Naive thymus-derived CD8-positive, alpha-beta T cell (primary cell): ENCODE results near the gene TRIOBP. TPM values are rescaled to one million over a fixed set of nuclear protein-coding genes. Genes with fewer than 3 reads are reported as not detected.

Source experiments
- ATAC-seq, 2 donors: fragments of 150-1000 bp; cut with Tn5 transposase in 1 of 2; sonication (Bioruptor Pico), chemical (Tn5 transposase) in 1 of 2; 1 replicate in 1 of 2; 2 replicates in 1 of 2; pipeline ENCODE4 v1.10.0; 2021; ENCODE audit warnings: mild to moderate bottlenecking in 2 of 2, moderate library complexity in 2 of 2
- POLR2A ChIA-PET: fragments of 350-600 bp; sonication (Branson Sonifier 250); formaldehyde crosslinking; loops from one replicate; lab custom pipeline; 2021; ENCODE audit warnings: antibody characterized with exemption; lab: Charles Lee
- DNase-seq, 10 donors: peaks; one replicate each; pipeline versions ENCODE4 v3.0.0 to v3.0.0-alpha.2; 2020 to 2022
- H3K27ac Mint-ChIP-seq, 10 donors: one replicate each; pipeline ENCODE4 v1.8.0; 2020 to 2022; ENCODE audit warnings: mild to moderate bottlenecking in 10 of 10, mixed read lengths in 10 of 10, moderate library complexity in 4 of 10, inconsistent platforms in 1 of 10
- H3K27me3 Mint-ChIP-seq, 5 donors: one replicate each; pipeline ENCODE4 v1.8.0; 2021 to 2022; ENCODE audit warnings: mixed read lengths in 5 of 5
- H3K36me3 Mint-ChIP-seq, 3 donors: one replicate each; pipeline ENCODE4 v1.8.0; 2020 to 2022; ENCODE audit warnings: mixed read lengths in 3 of 3, mild to moderate bottlenecking in 2 of 3, inconsistent platforms in 1 of 3
- H3K4me1 Mint-ChIP-seq, 4 donors: one replicate each; pipeline ENCODE4 v1.8.0; 2021 to 2022; ENCODE audit warnings: mixed read lengths in 4 of 4
- H3K4me3 Mint-ChIP-seq, 10 donors: one replicate each; pipeline ENCODE4 v1.8.0; 2020 to 2022; ENCODE audit warnings: mild to moderate bottlenecking in 10 of 10, mixed read lengths in 10 of 10, moderate library complexity in 6 of 10, inconsistent platforms in 1 of 10
- H3K9me3 Mint-ChIP-seq, 9 donors: one replicate each; pipeline ENCODE4 v1.8.0; 2020 to 2022; ENCODE audit warnings: mixed read lengths in 9 of 9, mild to moderate bottlenecking in 3 of 9, inconsistent platforms in 1 of 9, moderate library complexity in 1 of 9
- polyA plus RNA-seq, 3 donors: library from polyadenylated mRNA; unstranded; fragments of 300-500 nt; fragmentation: Illumina TruSeq; gene quantifications; one replicate each; pipeline ENCODE4 v1.2.3, GENCODE V29; 2021
- total RNA-seq, 8 experiments: library from RNA in 2 of 8; stranded (reverse) in 2 of 8; gene quantifications; one replicate each; pipeline ENCODE4 v1.2.3 and lab custom pipeline; 2021 to 2026

Gene TRIOBP
- total and polyA plus RNA-seq, 5 experiments from 2014 or later, result 7.8 to 30.9 (median 11.6) TPM

GRCh38 chr22:37697538-37697835 lies 639 bp downstream of the TRIOBP start:
- POLR2A ChIA-PET, result interaction anchor here (0.7 kb wide), 1 partner anchor 14 kb away, joined by 5 read pairs; no protein-coding TSS in a partner anchor
- peaks cover 0 to 24% (median 12%) of the 10 kb centered on the region in 3 donors for H3K36me3 Mint-ChIP-seq
- no peak overlapping the region for H3K4me3 Mint-ChIP-seq
- H3K4me1 Mint-ChIP-seq, result peaks cover 12 to 20% (median 16%) of the 10 kb centered on the region in 4 donors
- H3K9me3 Mint-ChIP-seq, result no peaks in the 10 kb centered on the region
- peak overlapping the region in 1 of 10 donors; percentile 11 for H3K27ac Mint-ChIP-seq
- ATAC-seq (no peak), DNase-seq (no peak)
- no peaks in the 10 kb centered on the region for H3K27me3 Mint-ChIP-seq

- H3K9me3 Mint-ChIP-seq, result no peaks in the 10 kb centered on the region
- no peaks in the 10 kb centered on the region for H3K27me3 Mint-ChIP-seq
- ATAC-seq (no peak), DNase-seq (no peak)
- no peak overlapping the region for H3K27ac Mint-ChIP-seq
- POLR2A ChIA-PET, result no interaction called here
- peaks cover 7 to 12% (median 10%) of the 10 kb centered on the region in 4 donors for H3K4me1 Mint-ChIP-seq
- peaks cover 0 to 11% (median 2%) of the 10 kb centered on the region in 3 donors for H3K36me3 Mint-ChIP-seq
- no peak overlapping the region for H3K4me3 Mint-ChIP-seq
Observed at GRCh38 chr22:37701141-37701786, 4.4 kb downstream of the TRIOBP start.

- H3K4me3 Mint-ChIP-seq, result no peak overlapping the region
- POLR2A ChIA-PET, result interaction anchor here (0.7 kb wide), 1 partner anchor 847 kb away, joined by 3 read pairs; no protein-coding TSS in a partner anchor
- H3K4me1 Mint-ChIP-seq, result peaks cover 0 to 6% (median 2%) of the 10 kb centered on the region in 4 donors
- H3K9me3 Mint-ChIP-seq, result no peaks in the 10 kb centered on the region
- no peaks in the 10 kb centered on the region for H3K27me3 Mint-ChIP-seq
- no peak for DNase-seq
- H3K36me3 Mint-ChIP-seq, result peaks cover 0 to 11% (median 2%) of the 10 kb centered on the region in 3 donors
- H3K27ac Mint-ChIP-seq, result peak overlapping the region in 1 of 10 donors; percentile 50
- no peak for ATAC-seq
Observed at GRCh38 chr22:37703906-37704305, 7.1 kb downstream of the TRIOBP start.

- peaks cover 0 to 11% (median 2%) of the 10 kb centered on the region in 3 donors for H3K36me3 Mint-ChIP-seq
- peaks cover 0 to 6% (median 2%) of the 10 kb centered on the region in 4 donors for H3K4me1 Mint-ChIP-seq
- POLR2A ChIA-PET, result interaction anchor here (0.7 kb wide), 1 partner anchor 847 kb away, joined by 3 read pairs; no protein-coding TSS in a partner anchor
- ATAC-seq (no peak), DNase-seq (no peak)
- H3K27ac Mint-ChIP-seq, result peak overlapping the region in 1 of 10 donors; percentile 46
- no peaks in the 10 kb centered on the region for H3K27me3 Mint-ChIP-seq
- H3K4me3 Mint-ChIP-seq, result no peak overlapping the region
- no peaks in the 10 kb centered on the region for H3K9me3 Mint-ChIP-seq
Observed at GRCh38 chr22:37704645-37705044, 7.8 kb downstream of the TRIOBP start.

- POLR2A ChIA-PET, result no interaction called here
Observed at GRCh38 chr22:37705205-37705604, 8.4 kb downstream of the TRIOBP start.

GRCh38 chr22:37708580-37709444 lies 12.0 kb downstream of the TRIOBP start:
- no peak for ATAC-seq
- peaks cover 0 to 6% (median 2%) of the 10 kb centered on the region in 3 donors for H3K36me3 Mint-ChIP-seq
- H3K27ac Mint-ChIP-seq, result peak overlapping the region in 1 of 10 donors; percentile 53
- no peak overlapping the region for H3K4me3 Mint-ChIP-seq
- peaks cover 0 to 3% (median 1%) of the 10 kb centered on the region in 4 donors for H3K4me1 Mint-ChIP-seq
- no peak for DNase-seq
- no peaks in the 10 kb centered on the region for H3K27me3 Mint-ChIP-seq
- no peaks in the 10 kb centered on the region for H3K9me3 Mint-ChIP-seq
- POLR2A ChIA-PET, result interaction anchor here (0.7 kb wide), 1 partner anchor 694 kb away, joined by 4 read pairs; no protein-coding TSS in a partner anchor

More at GRCh38 chr22:37705205-37705604, 8.4 kb downstream of the TRIOBP start:
- no peaks in the 10 kb centered on the region for H3K27me3 Mint-ChIP-seq
- H3K4me1 Mint-ChIP-seq, result peaks cover 0 to 6% (median 2%) of the 10 kb centered on the region in 4 donors
- DNase-seq (no peak), ATAC-seq (no peak)
- H3K9me3 Mint-ChIP-seq, result no peaks in the 10 kb centered on the region
- peaks cover 0 to 11% (median 2%) of the 10 kb centered on the region in 3 donors for H3K36me3 Mint-ChIP-seq
- no peak overlapping the region for H3K27ac Mint-ChIP-seq
- H3K4me3 Mint-ChIP-seq, result no peak overlapping the region

- Mint-ChIP-seq H3K4me1 (peaks cover 0 to 2% (median 1%) of the 10 kb centered on the region in 4 donors), H3K9me3 (no peaks in the 10 kb centered on the region), H3K27me3 (no peaks in the 10 kb centered on the region), H3K27ac (no peak overlapping the region), H3K36me3 (peaks cover 0 to 6% (median 2%) of the 10 kb centered on the region in 3 donors), H3K4me3 (no peak overlapping the region)
- DNase-seq, result no peak
- POLR2A ChIA-PET, result no interaction called here
- ATAC-seq, result no peak
Observed at GRCh38 chr22:37709445-37709765, 12.6 kb downstream of the TRIOBP start.

- no peak overlapping the region for H3K4me3 Mint-ChIP-seq
- H3K9me3 Mint-ChIP-seq, result no peaks in the 10 kb centered on the region
- peaks cover 0 to 2% (median 1%) of the 10 kb centered on the region in 4 donors for H3K4me1 Mint-ChIP-seq
- peaks cover 0 to 5% (median 2%) of the 10 kb centered on the region in 3 donors for H3K36me3 Mint-ChIP-seq
- H3K27ac Mint-ChIP-seq, result no peak overlapping the region
- no peaks in the 10 kb centered on the region for H3K27me3 Mint-ChIP-seq
- POLR2A ChIA-PET, result interaction anchor here (0.6 kb wide), 1 partner anchor 54 kb away, joined by 3 read pairs; no protein-coding TSS in a partner anchor
- no peak for DNase-seq
- no peak for ATAC-seq
Observed at GRCh38 chr22:37710675-37711074, 13.8 kb downstream of the TRIOBP start.

GRCh38 chr22:37711490-37711889 lies 14.6 kb downstream of the TRIOBP start:
- Mint-ChIP-seq H3K9me3 (no peaks in the 10 kb centered on the region), H3K4me1 (peaks cover 0 to 2% (median 0%) of the 10 kb centered on the region in 4 donors), H3K36me3 (peaks cover 0 to under 1% (median 0%) of the 10 kb centered on the region in 3 donors), H3K27me3 (no peaks in the 10 kb centered on the region), H3K27ac (no peak overlapping the region), H3K4me3 (no peak overlapping the region)
- DNase-seq (no peak), ATAC-seq (no peak)
- POLR2A ChIA-PET, result interaction anchor here (0.6 kb wide), 2 partner anchors 14 to 55 kb away, joined by 3 to 5 read pairs; no protein-coding TSS in a partner anchor

GRCh38 chr22:37713761-37714160 lies 16.9 kb downstream of the TRIOBP start:
- Mint-ChIP-seq H3K27ac (no peak overlapping the region), H3K4me3 (no peak overlapping the region), H3K27me3 (no peaks in the 10 kb centered on the region), H3K4me1 (no peaks in the 10 kb centered on the region), H3K9me3 (no peaks in the 10 kb centered on the region), H3K36me3 (peaks cover 0 to 7% (median 6%) of the 10 kb centered on the region in 3 donors)
- ATAC-seq (no peak), DNase-seq (no peak)
- POLR2A ChIA-PET, result no interaction called here

- no peak overlapping the region for H3K27ac Mint-ChIP-seq
- H3K4me3 Mint-ChIP-seq, result no peak overlapping the region
- ATAC-seq, result no peak
- H3K9me3 Mint-ChIP-seq, result no peaks in the 10 kb centered on the region
- POLR2A ChIA-PET, result no interaction called here
- H3K4me1 Mint-ChIP-seq, result peaks cover 0 to 1% (median 0%) of the 10 kb centered on the region in 4 donors
- no peaks in the 10 kb centered on the region for H3K27me3 Mint-ChIP-seq
- peaks cover 0 to 7% (median 6%) of the 10 kb centered on the region in 3 donors for H3K36me3 Mint-ChIP-seq
- no peak for DNase-seq
Observed at GRCh38 chr22:37714634-37715033, 17.8 kb downstream of the TRIOBP start.

GRCh38 chr22:37715760-37716159 lies 18.9 kb downstream of the TRIOBP start:
- DNase-seq, result no peak
- Mint-ChIP-seq H3K27ac (no peak overlapping the region), H3K4me1 (peaks cover 0 to 2% (median 0%) of the 10 kb centered on the region in 4 donors), H3K36me3 (peaks cover 0 to 10% (median 6%) of the 10 kb centered on the region in 3 donors), H3K4me3 (no peak overlapping the region), H3K9me3 (no peaks in the 10 kb centered on the region), H3K27me3 (no peaks in the 10 kb centered on the region)
- ATAC-seq, result no peak
- POLR2A ChIA-PET, result no interaction called here

- H3K4me3 Mint-ChIP-seq, result no peak overlapping the region
- no peak for ATAC-seq
Observed at GRCh38 chr22:37716708-37717107, 19.9 kb downstream of the TRIOBP start.

More at GRCh38 chr22:37716708-37717107, 19.9 kb downstream of the TRIOBP start:
- H3K4me1 Mint-ChIP-seq, result peaks cover 0 to 2% (median 0%) of the 10 kb centered on the region in 4 donors
- no peak for DNase-seq
- H3K36me3 Mint-ChIP-seq, result peaks cover 0 to 10% (median 6%) of the 10 kb centered on the region in 3 donors
- POLR2A ChIA-PET, result no interaction called here
- H3K27ac Mint-ChIP-seq, result no peak overlapping the region
- no peaks in the 10 kb centered on the region for H3K27me3 Mint-ChIP-seq
- H3K9me3 Mint-ChIP-seq, result no peaks in the 10 kb centered on the region
